ENCODE results near the gene CDH23. TPM values are rescaled to one million over a fixed set of nuclear protein-coding genes. Genes with fewer than 3 reads are reported as not detected.

CDH23 gene
- total and polyA plus RNA-seq, 2 donors from 2014 or later = 1.1 to 6.4 TPM

GRCh38 chr10:71687480-71687879, 290.8 kb downstream of the CDH23 start:
- no peak overlapping the region for H3K9ac ChIP-seq (ENCODE audit: low read length in 3 of 3)
- FAIRE-seq = no peak

GRCh38 chr10:71688256-71688655, 291.5 kb downstream of the CDH23 start:
- Histone ChIP-seq H3K9me3 (ENCODE audit: control insufficient read depth in 2 of 3, insufficient read depth in 1 of 3, low read length in 3 of 3) (peaks cover 0 to 4% (median 0%) of the 10 kb centered on the region in 3 donors), H3K9ac (ENCODE audit: low read length in 3 of 3) (no peak overlapping the region), H3K27me3 (ENCODE audit: control insufficient read depth, insufficient read depth, low read length) (no peaks in the 10 kb centered on the region), H3K4me3 (ENCODE audit: low read length in 3 of 3) (no peak overlapping the region), H3K27ac (ENCODE audit: low read depth in 2 of 2, low read length in 2 of 2) (no peak overlapping the region), H3K4me1 (ENCODE audit: control insufficient read depth in 2 of 3, insufficient read depth in 2 of 3, low read depth in 1 of 3, low read length in 3 of 3) (no peaks in the 10 kb centered on the region), H3K36me3 (ENCODE audit: control insufficient read depth in 2 of 3, insufficient read depth in 3 of 3, low read length in 3 of 3) (no peaks in the 10 kb centered on the region)
- FAIRE-seq = no peak
- no peak for TF ChIP-seq CTCF (IDR thresholded peaks at IDR 0.05; ENCODE audit: borderline replicate concordance, extremely low read depth, insufficient read depth)
- intact Hi-C loops (cut with DNase I) = no loop called here
- no peak for DNase-seq

More at GRCh38 chr10:71687480-71687879, 290.8 kb downstream of the CDH23 start:
- intact Hi-C loops (cut with DNase I) = no loop called here
- Histone ChIP-seq H3K27me3 (ENCODE audit: control insufficient read depth, insufficient read depth, low read length) (no peaks in the 10 kb centered on the region), H3K36me3 (ENCODE audit: control insufficient read depth in 2 of 3, insufficient read depth in 3 of 3, low read length in 3 of 3) (no peaks in the 10 kb centered on the region), H3K4me1 (ENCODE audit: control insufficient read depth in 2 of 3, insufficient read depth in 2 of 3, low read depth in 1 of 3, low read length in 3 of 3) (no peaks in the 10 kb centered on the region), H3K9me3 (ENCODE audit: control insufficient read depth in 2 of 3, insufficient read depth in 1 of 3, low read length in 3 of 3) (peaks cover 0 to 4% (median 0%) of the 10 kb centered on the region in 3 donors), H3K4me3 (ENCODE audit: low read length in 3 of 3) (no peak overlapping the region), H3K27ac (ENCODE audit: low read depth in 2 of 2, low read length in 2 of 2) (no peak overlapping the region)
- DNase-seq = no peak
- no peak for TF ChIP-seq CTCF (IDR thresholded peaks at IDR 0.05; ENCODE audit: borderline replicate concordance, extremely low read depth, insufficient read depth)

GRCh38 chr10:71690094-71690720, 293.5 kb downstream of the CDH23 start:
- intact Hi-C loops (cut with DNase I) = no loop called here
- DNase-seq (no peak), FAIRE-seq (no peak)
- Histone ChIP-seq H3K27me3 (ENCODE audit: control insufficient read depth, insufficient read depth, low read length) (no peaks in the 10 kb centered on the region), H3K9ac (ENCODE audit: low read length in 3 of 3) (no peak overlapping the region), H3K4me1 (ENCODE audit: control insufficient read depth in 2 of 3, insufficient read depth in 2 of 3, low read depth in 1 of 3, low read length in 3 of 3) (peaks cover 0 to 9% (median 0%) of the 10 kb centered on the region in 3 donors), H3K36me3 (ENCODE audit: control insufficient read depth in 2 of 3, insufficient read depth in 3 of 3, low read length in 3 of 3) (no peaks in the 10 kb centered on the region), H3K4me3 (ENCODE audit: low read length in 3 of 3) (no peak overlapping the region), H3K9me3 (ENCODE audit: control insufficient read depth in 2 of 3, insufficient read depth in 1 of 3, low read length in 3 of 3) (peaks cover 0 to 4% (median 0%) of the 10 kb centered on the region in 3 donors), H3K27ac (ENCODE audit: low read depth in 2 of 2, low read length in 2 of 2) (no peak overlapping the region)
- TF ChIP-seq CTCF (IDR thresholded peaks at IDR 0.05; ENCODE audit: borderline replicate concordance, extremely low read depth, insufficient read depth) = no peak

Measured in kidney (tissue), 14 donors.